ENCODE results near the gene KLHL36. TPM values are rescaled to one million over a fixed set of nuclear protein-coding genes. Genes with fewer than 3 reads are reported as not detected.
"Not testable (repeated sequence)": the region's sequence is repeated elsewhere in the genome, so short reads cannot be mapped to it uniquely, and the experiment has no call there.

KLHL36 gene
- total RNA-seq, 2 experiments from 2014 or later, result 41.0 to 44.0 TPM

DNA sequence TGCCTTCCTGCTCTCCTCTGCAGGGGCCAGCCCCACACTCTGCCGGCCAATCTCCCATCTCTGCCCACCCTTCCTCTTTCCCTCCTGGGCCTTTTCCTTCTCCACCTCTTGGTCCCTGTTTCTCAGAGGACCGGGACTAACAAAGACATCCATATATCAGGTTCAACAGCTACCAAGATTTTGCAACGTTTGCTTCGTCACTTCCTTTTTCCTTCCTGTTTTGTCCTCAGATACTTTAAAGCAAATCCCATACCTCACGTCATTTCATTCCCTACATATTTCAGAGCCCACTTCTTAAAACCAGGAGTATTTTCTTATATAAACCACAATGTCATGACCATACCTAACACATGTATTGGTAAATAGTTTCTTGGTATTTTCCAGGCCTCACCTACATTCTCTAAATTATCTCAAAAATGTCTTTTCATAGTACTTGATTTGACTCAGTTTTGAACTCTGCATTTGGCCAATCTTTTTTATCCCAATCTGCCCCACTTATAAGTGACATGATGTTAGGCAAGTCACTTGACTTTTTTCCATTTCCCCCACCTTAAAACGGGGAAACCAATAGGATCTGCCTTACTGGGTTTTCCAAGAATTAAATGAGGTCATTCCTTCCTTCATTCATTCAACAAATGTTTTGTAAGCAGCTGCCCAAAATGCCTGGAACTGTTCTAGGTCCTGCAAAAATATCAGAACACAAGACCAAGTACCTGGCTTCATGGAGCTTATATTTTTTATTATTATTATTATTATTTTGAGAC, 44.3 kb downstream of the KLHL36 start:
- no peaks in the 10 kb centered on the region for H3K9me3 Mint-ChIP-seq
- ChIA-PET CTCF (interaction anchor here (1.0 to 3.4 kb wide), 5 partner anchors 20 to 61 kb away, joined by 3 to 19 read pairs (median 5); no protein-coding TSS in a partner anchor), POLR2A (no interaction called here)
- ATAC-seq (no peak), DNase-seq (no peak)
- intact Hi-C loops (cut with micrococcal nuclease), result no loop called here
- H3K36me3 Mint-ChIP-seq (ENCODE audit: low read depth), result no peaks in the 10 kb centered on the region
- H3K4me3 Mint-ChIP-seq, result no peak overlapping the region
- peaks cover 7% of the 10 kb centered on the region for H3K27me3 Mint-ChIP-seq
- TF ChIP-seq CTCF (IDR thresholded peaks at IDR 0.05), result no peak
- H3K27ac Mint-ChIP-seq, result no peak overlapping the region
- H3K4me1 Mint-ChIP-seq (ENCODE audit: low read depth), result peaks cover 9% of the 10 kb centered on the region

- H3K36me3 Mint-ChIP-seq (ENCODE audit: low read depth); H3K27ac Mint-ChIP-seq; DNase-seq; ATAC-seq; H3K9me3 Mint-ChIP-seq; intact Hi-C loops (cut with micrococcal nuclease); H3K27me3 Mint-ChIP-seq; H3K4me3 Mint-ChIP-seq; H3K4me1 Mint-ChIP-seq (ENCODE audit: low read depth): not testable (repeated sequence)
- ChIA-PET CTCF (interaction anchor here (1.4 to 3.4 kb wide), 4 partner anchors 21 to 44 kb away, joined by 4 to 19 read pairs (median 13); no protein-coding TSS in a partner anchor), POLR2A (interaction anchor here (0.7 kb wide), 1 partner anchor 215 kb away, joined by 3 read pairs; no protein-coding TSS in a partner anchor)
These were observed 45.6 kb downstream of the KLHL36 start for GRCh38 chr16:84693869-84694268.

GRCh38 chr16:84694980-84695379, 46.7 kb downstream of the KLHL36 start:
- ChIA-PET CTCF (interaction anchor here (2.2 to 3.3 kb wide), 4 partner anchors 18 to 43 kb away, joined by 6 to 13 read pairs (median 10); no protein-coding TSS in a partner anchor), POLR2A (no interaction called here)
- ATAC-seq, result no peak
- H3K36me3 Mint-ChIP-seq (ENCODE audit: low read depth), result no peaks in the 10 kb centered on the region
- no peaks in the 10 kb centered on the region for H3K9me3 Mint-ChIP-seq
- H3K4me3 Mint-ChIP-seq, result no peak overlapping the region
- TF ChIP-seq CTCF (IDR thresholded peaks at IDR 0.05), result no peak
- intact Hi-C loops (cut with micrococcal nuclease), result no loop called here
- H3K4me1 Mint-ChIP-seq (ENCODE audit: low read depth), result peaks cover 11% of the 10 kb centered on the region
- DNase-seq, result no peak
- no peak overlapping the region for H3K27ac Mint-ChIP-seq
- peaks cover under 1% of the 10 kb centered on the region for H3K27me3 Mint-ChIP-seq

DNA sequence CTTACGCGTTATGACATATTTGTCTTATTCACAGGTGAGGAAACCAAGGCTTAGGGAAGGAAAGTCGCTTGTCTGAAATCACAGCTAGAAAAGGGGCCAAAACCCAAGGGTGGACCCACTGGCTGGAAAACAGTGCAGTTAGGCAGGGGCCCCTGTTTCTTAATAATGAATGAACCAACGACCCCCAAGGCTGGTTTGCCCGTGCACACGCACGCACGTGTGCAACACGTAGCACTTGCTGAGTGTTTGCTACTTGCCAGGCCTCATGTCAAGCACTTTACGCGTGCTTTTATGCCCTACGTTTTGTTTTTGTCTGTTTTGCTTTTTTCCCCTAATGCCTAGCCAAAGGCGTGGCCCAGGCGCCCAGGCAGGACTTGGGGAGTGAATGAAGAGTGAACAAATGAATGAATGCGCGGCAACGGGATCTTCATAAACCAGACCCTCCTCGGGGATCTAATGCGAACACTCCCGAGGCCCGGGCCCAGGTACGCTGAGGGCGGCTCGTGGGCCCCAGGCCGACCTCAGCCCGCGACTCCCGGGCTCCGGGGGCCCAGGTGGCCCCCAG, 50.9 kb downstream of the KLHL36 start:
- intact Hi-C loops (cut with micrococcal nuclease), result no loop called here
- H3K9me3 Mint-ChIP-seq, result no peaks in the 10 kb centered on the region
- peaks cover 14% of the 10 kb centered on the region for H3K36me3 Mint-ChIP-seq (ENCODE audit: low read depth)
- POLR2A ChIA-PET, result interaction anchor here (1.0 kb wide), 1 partner anchor 24 kb away, joined by 4 read pairs; no protein-coding TSS in a partner anchor
- H3K27me3 Mint-ChIP-seq, result no peaks in the 10 kb centered on the region
- peak overlapping the region; percentile 98 for H3K4me3 Mint-ChIP-seq
- DNase-seq, result peak; percentile 44
- CTCF ChIA-PET, result interaction anchor here (1.0 kb wide), 1 partner anchor 28 kb away, joined by 3 read pairs; no protein-coding TSS in a partner anchor
- H3K4me1 Mint-ChIP-seq (ENCODE audit: low read depth), result peaks cover 30% of the 10 kb centered on the region
- peak; percentile 15 for ATAC-seq
- no peak for TF ChIP-seq CTCF (IDR thresholded peaks at IDR 0.05)
- peak overlapping the region; percentile 77 for H3K27ac Mint-ChIP-seq

DNA sequence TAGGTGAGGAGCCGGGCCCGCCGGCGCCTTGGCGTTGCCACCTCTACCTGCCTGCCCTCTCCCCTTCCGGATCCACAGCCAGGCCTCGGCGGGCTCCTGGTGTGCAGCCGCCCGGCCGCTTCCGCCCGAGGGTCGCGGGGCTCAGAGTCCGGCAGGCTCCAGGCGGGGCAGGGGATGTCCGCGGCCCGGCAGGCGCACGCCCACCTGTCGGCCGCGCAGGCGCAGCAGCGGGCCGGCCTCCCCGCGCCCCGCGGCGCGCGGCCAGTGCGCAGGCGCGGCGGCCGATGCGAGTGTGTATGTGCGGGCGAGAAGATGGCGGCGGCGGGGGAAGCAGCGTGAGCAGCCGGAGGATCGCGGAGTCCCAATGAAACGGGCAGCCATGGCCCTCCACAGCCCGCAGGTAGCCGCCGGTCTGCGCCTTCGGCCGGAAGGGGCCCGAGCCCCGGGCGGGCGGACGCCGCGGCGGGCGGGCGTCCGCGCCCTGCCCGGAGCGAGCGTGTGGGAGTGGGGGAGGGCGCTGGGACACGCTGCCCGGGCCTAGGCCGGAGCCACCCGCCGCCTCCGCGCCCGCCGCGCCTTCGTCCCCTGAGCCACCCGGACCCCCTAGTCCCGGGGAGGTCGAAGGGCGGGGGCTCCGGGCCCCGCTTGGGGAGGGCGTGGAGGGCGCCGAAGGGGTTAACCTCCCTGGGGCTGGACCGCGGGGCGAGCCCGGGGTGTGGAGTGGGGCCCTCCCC, 51.6 kb downstream of the KLHL36 start, which contains the start of gene USP10:
USP10 (plus strand) TSS at position 289 of the 734 bp plus-strand sequence; CDS start at position 380, 91 bp downstream.
- peak; percentile 84 for ATAC-seq
- no peak for TF ChIP-seq CTCF (IDR thresholded peaks at IDR 0.05)
- POLR2A ChIA-PET, result interaction anchor here (0.9 to 1.4 kb wide), 8 partner anchors 10 to 58 kb away, joined by 3 to 5 read pairs (median 4); no protein-coding TSS in a partner anchor

More for the DNA sequence above, 51.6 kb downstream of the KLHL36 start, which contains the start of gene USP10:
- intact Hi-C loops (cut with micrococcal nuclease), result no loop called here
- CTCF ChIA-PET, result interaction anchor here (0.6 to 2.6 kb wide), 10 partner anchors 11 to 77 kb away, joined by 3 to 38 read pairs (median 5); no protein-coding TSS in a partner anchor
- H3K9me3 Mint-ChIP-seq, result no peaks in the 10 kb centered on the region
- peaks cover 14% of the 10 kb centered on the region for H3K36me3 Mint-ChIP-seq (ENCODE audit: low read depth)
- peak; percentile 85 for DNase-seq
- H3K27me3 Mint-ChIP-seq, result no peaks in the 10 kb centered on the region
- H3K4me1 Mint-ChIP-seq (ENCODE audit: low read depth), result peaks cover 36% of the 10 kb centered on the region
- peak within 1 kb of the TSS; percentile 98 for H3K4me3 Mint-ChIP-seq
- peak within 1 kb of the TSS; percentile 96 for H3K27ac Mint-ChIP-seq
